ENCODE data around the gene EHMT1.
"Not testable (repeated sequence)": the region's sequence is repeated elsewhere in the genome, so short reads cannot be mapped to it uniquely, and the experiment has no call there.

EHMT1 gene

GRCh38 chr9:137804908-137805630 lies 186.3 kb downstream of the EHMT1 start:
- Mint-ChIP-seq H3K27ac (no peak overlapping the region), H3K4me3 (no peak overlapping the region), H3K9me3 (no peaks in the 10 kb centered on the region), H3K27me3 (ENCODE audit: low read depth) (no peaks in the 10 kb centered on the region), H3K4me1 (no peaks in the 10 kb centered on the region), H3K36me3 (ENCODE audit: low read depth) (peaks cover 79% of the 10 kb centered on the region)
- no peak for TF ChIP-seq CTCF (IDR thresholded peaks at IDR 0.05; ENCODE audit: unreplicated experiment in 3 of 3)

- peak overlapping the region in 1 of 3 experiments; percentile 71 for H3K27ac Mint-ChIP-seq
- no peaks in the 10 kb centered on the region for H3K4me1 Mint-ChIP-seq
- no peak overlapping the region for H3K4me3 Mint-ChIP-seq
- no peak for TF ChIP-seq CTCF (IDR thresholded peaks at IDR 0.05; ENCODE audit: unreplicated experiment in 3 of 3)
- no peaks in the 10 kb centered on the region for H3K27me3 Mint-ChIP-seq (ENCODE audit: low read depth)
- H3K36me3 Mint-ChIP-seq (ENCODE audit: low read depth), result peaks cover 75% of the 10 kb centered on the region
- no peaks in the 10 kb centered on the region for H3K9me3 Mint-ChIP-seq
These were observed 189.2 kb downstream of the EHMT1 start for GRCh38 chr9:137807721-137808703.

- H3K4me3 Mint-ChIP-seq, result no peak overlapping the region
- H3K4me1 Mint-ChIP-seq, result no peaks in the 10 kb centered on the region
- no peaks in the 10 kb centered on the region for H3K9me3 Mint-ChIP-seq
- peak overlapping the region in 2 of 3 experiments; percentile 80 to 83 for H3K27ac Mint-ChIP-seq
- no peaks in the 10 kb centered on the region for H3K27me3 Mint-ChIP-seq (ENCODE audit: low read depth)
- peaks cover 69% of the 10 kb centered on the region for H3K36me3 Mint-ChIP-seq (ENCODE audit: low read depth)
- no peak for TF ChIP-seq CTCF (IDR thresholded peaks at IDR 0.05; ENCODE audit: unreplicated experiment in 3 of 3)
These were observed 190.3 kb downstream of the EHMT1 start for GRCh38 chr9:137809040-137809576.

GRCh38 chr9:137809726-137810450 lies 191.1 kb downstream of the EHMT1 start:
- not testable (repeated sequence) for H3K27me3 Mint-ChIP-seq (ENCODE audit: low read depth); H3K4me1 Mint-ChIP-seq; H3K9me3 Mint-ChIP-seq; H3K4me3 Mint-ChIP-seq
- Mint-ChIP-seq H3K36me3 (ENCODE audit: low read depth) (peaks cover 69% of the 10 kb centered on the region), H3K27ac (peak overlapping the region in 1 of 3 experiments; percentile 46)

GRCh38 chr9:137811283-137811870 lies 192.6 kb downstream of the EHMT1 start:
- H3K4me3 Mint-ChIP-seq, result no peak overlapping the region
- H3K27me3 Mint-ChIP-seq (ENCODE audit: low read depth), result peaks cover 6% of the 10 kb centered on the region
- H3K36me3 Mint-ChIP-seq (ENCODE audit: low read depth), result peaks cover 72% of the 10 kb centered on the region
- TF ChIP-seq CTCF (IDR thresholded peaks at IDR 0.05; ENCODE audit: unreplicated experiment in 3 of 3), result no peak
- no peaks in the 10 kb centered on the region for H3K4me1 Mint-ChIP-seq
- peaks cover 2% of the 10 kb centered on the region for H3K9me3 Mint-ChIP-seq
- no peak overlapping the region for H3K27ac Mint-ChIP-seq
